Vagina (tissue), 2 donors: ENCODE results near the gene MID1IP1. TPM values are rescaled to one million over a fixed set of nuclear protein-coding genes. Genes with fewer than 3 reads are reported as not detected.

Experiments used
- DNase-seq, 2 donors: peaks; one replicate each; pipeline ENCODE4 v3.0.0-alpha.2; 2017; ENCODE audit errors: extremely low spot score in 2 of 2
- H3K27ac ChIP-seq: fragments of 200-600 bp; sonication (generic); one replicate; pipeline ENCODE4 v1.5.1; 2019
- H3K27me3 ChIP-seq: fragments of 200-600 bp; sonication (generic); one replicate; pipeline ENCODE4 v1.5.1; 2019
- H3K36me3 ChIP-seq, 2 donors: fragments of 200-600 bp; sonication (generic); one replicate each; pipeline ENCODE4 v1.5.1; 2017 to 2019
- H3K4me1 ChIP-seq: fragments of 200-600 bp; sonication (generic); one replicate; pipeline ENCODE4 v1.5.1; 2019
- H3K4me3 ChIP-seq, 2 donors: fragments of 200-600 bp; sonication (generic); 1 replicate in 1 of 2; 2 replicates in 1 of 2; pipeline ENCODE4 v1.5.1; 2016 to 2019
- H3K9me3 ChIP-seq: fragments of 200-600 bp; sonication (generic); one replicate; pipeline ENCODE4 v1.5.1; 2019
- POLR2A ChIP-seq, 2 donors: fragments of 450-650 bp; IDR thresholded peaks; one replicate each; pipeline ENCODE4 v1.6.1; 2017; ENCODE audit warnings: antibody characterized with exemption in 2 of 2, mild to moderate bottlenecking in 2 of 2, moderate library complexity in 2 of 2
- POLR2AphosphoS5 ChIP-seq, 2 donors: sonication (generic); formaldehyde crosslinking; IDR thresholded peaks; one replicate each; pipeline ENCODE4 v1.9.0; 2017; ENCODE audit warnings: antibody characterized with exemption in 2 of 2, mild to moderate bottlenecking in 2 of 2, low read depth in 1 of 2; ENCODE audit not compliant: insufficient read depth in 1 of 2
- intact Hi-C: fragments of 100-400 bp; cut with DNase I; formaldehyde crosslinking; loops from one replicate; pipeline ENCODE4 v1.15.1; 2023
- total RNA-seq: library from RNA; depleted of rRNA; stranded (reverse); fragments of >200 nt; gene quantifications from one replicate; pipeline ENCODE4 v1.2.3, GENCODE V29; 2016
- TF ChIP-seq, protein P1 (sequence below), 3 experiments: fragments of 450-650 bp in 2 of 3; fragments of 200-600 bp in 1 of 3; sonication (generic) in 1 of 3; IDR thresholded peaks; one replicate each; pipeline ENCODE4 v1.5.1; 2017 to 2019; ENCODE audit warnings: antibody characterized with exemption in 3 of 3, mild to moderate bottlenecking in 2 of 3, moderate library complexity in 2 of 3

The MID1IP1 gene, protein sequence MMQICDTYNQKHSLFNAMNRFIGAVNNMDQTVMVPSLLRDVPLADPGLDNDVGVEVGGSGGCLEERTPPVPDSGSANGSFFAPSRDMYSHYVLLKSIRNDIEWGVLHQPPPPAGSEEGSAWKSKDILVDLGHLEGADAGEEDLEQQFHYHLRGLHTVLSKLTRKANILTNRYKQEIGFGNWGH
- total RNA-seq, result 48.9 TPM

DNA sequence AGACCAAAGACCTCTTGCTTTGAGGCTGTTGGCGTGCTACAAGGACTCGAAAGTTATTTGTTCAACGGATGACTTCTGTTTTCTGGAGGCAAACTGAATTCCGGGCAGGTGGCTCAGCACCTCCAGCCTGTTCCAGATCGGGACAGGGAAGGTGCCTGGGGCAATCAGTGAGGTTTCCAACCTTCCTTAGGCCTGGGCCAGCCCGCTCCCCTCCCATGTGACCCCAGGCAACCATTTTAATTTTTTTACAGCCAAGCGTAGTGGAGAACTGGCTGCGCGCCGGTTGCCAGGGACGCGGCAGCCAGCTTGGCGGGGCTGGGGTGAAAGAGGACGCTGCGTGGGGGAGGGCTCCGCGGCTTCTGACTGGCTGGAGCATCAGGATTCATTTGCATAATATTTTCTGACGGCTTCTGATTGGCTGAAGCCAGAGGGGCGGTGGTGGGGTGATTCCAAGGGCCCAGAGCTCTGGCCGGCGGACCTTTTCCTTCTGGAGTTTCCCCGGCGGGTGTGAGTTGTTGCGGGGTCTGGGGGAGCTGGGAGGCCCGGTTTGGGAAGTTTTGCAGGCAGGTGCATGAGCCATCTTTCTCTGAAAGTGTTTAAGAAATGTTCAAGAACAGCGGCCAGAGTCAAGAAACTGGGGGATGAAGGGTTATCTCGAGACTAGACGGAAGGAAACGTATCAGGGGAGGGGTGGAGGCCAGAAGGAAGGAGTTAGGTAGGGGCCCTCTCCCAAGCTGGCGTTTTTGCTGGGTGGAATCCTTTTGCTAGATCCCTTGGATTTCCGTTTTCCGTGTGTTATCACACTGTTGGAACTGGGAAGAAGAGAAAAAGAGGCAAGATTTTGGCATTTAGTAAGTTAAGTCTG is at the start of gene MID1IP1:
Gene MID1IP1 (plus strand): TSS at position 479 of the 865 bp plus-strand sequence. CDS start 3,488 bp downstream, outside the sequence.
- DNase-seq, result no peak
- peak; percentile 63 to 77 for TF ChIP-seq POLR2AphosphoS5 (IDR thresholded peaks at IDR 0.05; ENCODE audit: insufficient read depth in 1 of 2, low read depth in 1 of 2)
- TF ChIP-seq, protein P1, sequence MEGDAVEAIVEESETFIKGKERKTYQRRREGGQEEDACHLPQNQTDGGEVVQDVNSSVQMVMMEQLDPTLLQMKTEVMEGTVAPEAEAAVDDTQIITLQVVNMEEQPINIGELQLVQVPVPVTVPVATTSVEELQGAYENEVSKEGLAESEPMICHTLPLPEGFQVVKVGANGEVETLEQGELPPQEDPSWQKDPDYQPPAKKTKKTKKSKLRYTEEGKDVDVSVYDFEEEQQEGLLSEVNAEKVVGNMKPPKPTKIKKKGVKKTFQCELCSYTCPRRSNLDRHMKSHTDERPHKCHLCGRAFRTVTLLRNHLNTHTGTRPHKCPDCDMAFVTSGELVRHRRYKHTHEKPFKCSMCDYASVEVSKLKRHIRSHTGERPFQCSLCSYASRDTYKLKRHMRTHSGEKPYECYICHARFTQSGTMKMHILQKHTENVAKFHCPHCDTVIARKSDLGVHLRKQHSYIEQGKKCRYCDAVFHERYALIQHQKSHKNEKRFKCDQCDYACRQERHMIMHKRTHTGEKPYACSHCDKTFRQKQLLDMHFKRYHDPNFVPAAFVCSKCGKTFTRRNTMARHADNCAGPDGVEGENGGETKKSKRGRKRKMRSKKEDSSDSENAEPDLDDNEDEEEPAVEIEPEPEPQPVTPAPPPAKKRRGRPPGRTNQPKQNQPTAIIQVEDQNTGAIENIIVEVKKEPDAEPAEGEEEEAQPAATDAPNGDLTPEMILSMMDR (IDR thresholded peaks at IDR 0.05), result no peak
- H3K27ac ChIP-seq, result peak within 1 kb of the TSS; percentile 81
- intact Hi-C loops, result loop anchor here (10.0 kb wide), 1 partner anchor 1304 kb away; no protein-coding TSS in a partner anchor
- no peaks in the 10 kb centered on the region for H3K9me3 ChIP-seq
- no peaks in the 10 kb centered on the region for H3K36me3 ChIP-seq
- H3K27me3 ChIP-seq, result no peaks in the 10 kb centered on the region
- H3K4me1 ChIP-seq, result no peaks in the 10 kb centered on the region
- H3K4me3 ChIP-seq, result peak within 1 kb of the TSS; percentile 41 to 42

- H3K27ac ChIP-seq, result no peak overlapping the region
- DNase-seq, result no peak
- TF ChIP-seq, protein P1 (IDR thresholded peaks at IDR 0.05), result peak in 2 of 3 experiments; percentile 51 to 53
- TF ChIP-seq POLR2A (IDR thresholded peaks at IDR 0.05), result no peak
- H3K9me3 ChIP-seq, result no peaks in the 10 kb centered on the region
- H3K27me3 ChIP-seq, result no peaks in the 10 kb centered on the region
- intact Hi-C loops, result no loop called here
- no peaks in the 10 kb centered on the region for H3K4me1 ChIP-seq
- H3K36me3 ChIP-seq, result no peaks in the 10 kb centered on the region
- no peak overlapping the region for H3K4me3 ChIP-seq
These were observed 47.0 kb upstream of the MID1IP1 start for GRCh38 chrX:38754102-38754790.

- DNase-seq, result no peak
- intact Hi-C loops, result no loop called here
- Histone ChIP-seq H3K4me3 (no peak overlapping the region), H3K9me3 (no peaks in the 10 kb centered on the region), H3K4me1 (no peaks in the 10 kb centered on the region), H3K27ac (no peak overlapping the region), H3K36me3 (no peaks in the 10 kb centered on the region), H3K27me3 (no peaks in the 10 kb centered on the region)
- TF ChIP-seq POLR2A (IDR thresholded peaks at IDR 0.05) (no peak), POLR2AphosphoS5 (IDR thresholded peaks at IDR 0.05; ENCODE audit: insufficient read depth in 1 of 2, low read depth in 1 of 2) (no peak)
- TF ChIP-seq, protein P1 (IDR thresholded peaks at IDR 0.05), result no peak
These were observed 46.2 kb upstream of the MID1IP1 start for GRCh38 chrX:38754818-38755718.

DNA sequence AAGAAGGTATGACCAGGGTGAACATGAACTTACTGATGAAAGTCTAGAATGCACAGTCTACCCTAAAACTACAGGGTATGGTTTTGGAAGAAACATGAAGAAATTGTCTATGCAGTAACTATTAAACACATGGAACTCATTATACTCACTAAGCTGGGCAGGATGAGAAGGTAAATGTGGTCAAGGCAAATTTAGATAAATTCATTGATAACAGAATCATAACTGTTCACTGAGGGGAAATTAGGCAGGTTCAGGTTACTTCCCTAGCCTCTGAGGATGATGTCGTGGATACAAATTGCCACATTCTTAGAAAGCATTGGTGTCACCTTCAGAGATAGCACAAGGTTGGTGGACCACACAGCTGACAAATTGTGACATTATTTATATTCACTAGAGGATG is 40.4 kb upstream of the MID1IP1 start:
- H3K4me3 ChIP-seq, result no peak overlapping the region
- H3K4me1 ChIP-seq, result no peaks in the 10 kb centered on the region
- no peak overlapping the region for H3K27ac ChIP-seq
- DNase-seq, result no peak
- intact Hi-C loops, result no loop called here
- TF ChIP-seq, protein P1 (IDR thresholded peaks at IDR 0.05), result no peak
- no peak for TF ChIP-seq POLR2A (IDR thresholded peaks at IDR 0.05)
- no peaks in the 10 kb centered on the region for H3K36me3 ChIP-seq
- H3K9me3 ChIP-seq, result no peaks in the 10 kb centered on the region
- H3K27me3 ChIP-seq, result no peaks in the 10 kb centered on the region
